Heart left ventricle (tissue), 16 donors: ENCODE results near the gene MED25. TPM values are rescaled to one million over a fixed set of nuclear protein-coding genes. Genes with fewer than 3 reads are reported as not detected.

ENCODE experiments used
- ATAC-seq, 4 donors: fragments of 200-7000 bp; cut with Tn5 transposase; one replicate each; pipeline ENCODE4 v1.9.1; 2020 to 2022; ENCODE audit warnings: moderate library complexity in 4 of 4, mild to moderate bottlenecking in 3 of 4, moderate number of reproducible peaks in 1 of 4
- DNase-seq, 5 donors: peaks; one replicate each; pipeline ENCODE4 v3.0.0-alpha.2; 2020
- H3K27ac ChIP-seq, 12 donors: fragments of 200-600 bp; sonication (generic) in 4 of 12; one replicate each; pipeline versions ENCODE4 v1.5.0 to v1.8.0; 2016 to 2022; ENCODE audit warnings: mild to moderate bottlenecking in 2 of 12
- H3K27me3 ChIP-seq, 9 donors: fragments of 200-600 bp; sonication (generic) in 2 of 9; one replicate each; pipeline versions ENCODE4 v1.5.1 to v1.8.0; 2016 to 2022; ENCODE audit warnings: mild to moderate bottlenecking in 3 of 9
- H3K36me3 ChIP-seq, 9 donors: fragments of 200-600 bp; sonication (generic) in 2 of 9; one replicate each; pipeline versions ENCODE4 v1.5.0 to v1.8.0; 2018 to 2022; ENCODE audit warnings: mild to moderate bottlenecking in 2 of 9
- H3K4me1 ChIP-seq, 12 donors: fragments of 200-600 bp; sonication (generic) in 4 of 12; one replicate each; pipeline versions ENCODE4 v1.5.0 to v1.8.0; 2016 to 2022; ENCODE audit warnings: mild to moderate bottlenecking in 3 of 12
- H3K4me3 ChIP-seq, 12 donors: fragments of 200-600 bp; sonication (generic) in 4 of 12; one replicate each; pipeline versions ENCODE4 v1.5.0 to v1.8.0; 2017 to 2022; ENCODE audit warnings: mild to moderate bottlenecking in 9 of 12, moderate library complexity in 4 of 12
- H3K9me3 ChIP-seq, 12 donors: fragments of 200-600 bp; sonication (generic) in 4 of 12; one replicate each; pipeline versions ENCODE4 v1.5.0 to v1.8.0; 2016 to 2022; ENCODE audit warnings: mild to moderate bottlenecking in 1 of 12
- CTCF ChIP-seq, 12 donors: fragments of 200-600 bp; sonication (generic) in 4 of 12; IDR thresholded peaks; one replicate each; pipeline versions ENCODE4 v1.5.0 to v1.8.0; 2018 to 2022; ENCODE audit warnings: antibody characterized with exemption in 12 of 12, mild to moderate bottlenecking in 5 of 12
- POLR2A ChIP-seq, 2 donors: fragments of 450-650 bp; IDR thresholded peaks; one replicate each; pipeline ENCODE4 v1.6.1; 2017; ENCODE audit warnings: antibody characterized with exemption in 2 of 2, mild to moderate bottlenecking in 2 of 2, moderate library complexity in 2 of 2
- WGBS, 4 donors: extraction: QIAGEN DNeasy Blood & Tissue Kit in 2 of 4; methylation state at CpG; one replicate each; pipeline versions ENCODE4 v1.1.5 to v1.1.7; 2013 to 2018; 5-methylcytosine and 5-hydroxymethylcytosine counted together
- intact Hi-C, 10 donors: fragments of 100-400 bp; cut with DNase I; formaldehyde crosslinking; loops; one replicate each; pipeline versions ENCODE4 v1.11.1 to v1.14.2; 2022
- polyA plus RNA-seq, 2 donors: library from polyadenylated mRNA; stranded (reverse); fragments of 200-250 nt; gene quantifications; one replicate each; pipeline ENCODE4 v1.2.3, GENCODE V29; 2013
- total RNA-seq, 9 donors: library from RNA; depleted of rRNA in 2 of 9; stranded (reverse); fragments of >200 nt in 2 of 9; fragmentation: NEBNext Ultra II Directional in 3 of 9; extraction: Animal tissue kit (Norgen Biotek cat#: 25700) in 3 of 9; gene quantifications; one replicate each; pipeline versions ENCODE4 v1.1.0 to v1.2.4, GENCODE V29; 2016 to 2023
- donor health status: ischemic (EF 13 %, LVEDD 7.1; RV severe dilation, severe dysfunction).
- donor health status: healthy with polysubstance abuse.
- donor health status: DM: no; HTN: yes; CAD: no.
- donor health status: DM: no; HTN: no; CAD: no.
- donor health status: ischemic (EF 25% LVEDD 6.9; RV normal size, moderate dysfunction).
- donor health status: ischemic (EF 25% LVEDD 5.7; RV mildly dilated, moderate dysfunction).
- donor health status: healthy.
- donor health status: DM: yes; HTN: yes; CAD: no.
- donor health status: ischemic (EF 35%, LVEDD 5.7; RV mildly dilated, moderate dysfunction).
- donor health status: nonischemic (EF 11% LVEDD 7.7; RV severe dilation, severe dysfunction).
- donor health status: DM: yes; HTN: yes; CAD: no.
- donor health status: PGD.
- donor health status: ischemic (EF 29% LVEDD 5.4; RV normal size, mild dysfunction).
- donor health status: nonischemic (EF 23%, LVEDD 6.1; RV moderate dilation, normal function).

The MED25 gene
- total and polyA plus RNA-seq, 11 donors: 44.1 to 119 (median 54.7) TPM

GRCh38 chr19:49823472-49823871 lies 5.4 kb downstream of the MED25 start:
- Histone ChIP-seq H3K4me1 (peaks cover 0 to 32% (median 17%) of the 10 kb centered on the region in 12 donors), H3K36me3 (peaks cover 0 to 57% (median 22%) of the 10 kb centered on the region in 9 donors), H3K27me3 (no peaks in the 10 kb centered on the region), H3K4me3 (no peak overlapping the region), H3K27ac (no peak overlapping the region), H3K9me3 (no peaks in the 10 kb centered on the region)
- no peak for TF ChIP-seq POLR2A (IDR thresholded peaks at IDR 0.05)
- ATAC-seq (no peak), DNase-seq (no peak)
- intact Hi-C loops: loop anchor here in 2 of 10 donors (5.0 kb wide), 1 partner anchor 34 kb away; no protein-coding TSS in a partner anchor
- WGBS, 4 donors: 88 to 96% (median 93%) methylated on average over 12 of the region's 12 CpGs

GRCh38 chr19:49824662-49825061 lies 6.6 kb downstream of the MED25 start:
- WGBS, 4 donors: 78 to 92% (median 87%) methylated on average over 6 of the region's 6 CpGs
- Histone ChIP-seq H3K4me1 (peaks cover 0 to 20% (median 11%) of the 10 kb centered on the region in 12 donors), H3K36me3 (peaks cover 0 to 68% (median 34%) of the 10 kb centered on the region in 9 donors), H3K27me3 (no peaks in the 10 kb centered on the region), H3K4me3 (no peak overlapping the region), H3K27ac (no peak overlapping the region), H3K9me3 (no peaks in the 10 kb centered on the region)
- no peak for TF ChIP-seq CTCF (IDR thresholded peaks at IDR 0.05)
- no peak for TF ChIP-seq POLR2A (IDR thresholded peaks at IDR 0.05)
- DNase-seq: no peak
- ATAC-seq: no peak
- intact Hi-C loops: loop anchor here in 2 of 10 donors (5.0 kb wide), 1 partner anchor 33 kb away; no protein-coding TSS in a partner anchor

- Histone ChIP-seq H3K4me1 (peaks cover 0 to 5% (median 0%) of the 10 kb centered on the region in 12 donors), H3K27ac (no peak overlapping the region), H3K9me3 (no peaks in the 10 kb centered on the region), H3K27me3 (no peaks in the 10 kb centered on the region), H3K4me3 (no peak overlapping the region), H3K36me3 (peaks cover 0 to 83% (median 57%) of the 10 kb centered on the region in 9 donors)
- intact Hi-C loops: no loop called here
- TF ChIP-seq POLR2A (IDR thresholded peaks at IDR 0.05) (no peak), CTCF (IDR thresholded peaks at IDR 0.05) (no peak)
- 91 to 92% (median 92%) methylated on average over 13 to 14 of the region's 14 CpGs for WGBS, 4 donors
- DNase-seq: no peak
- no peak for ATAC-seq
Observed at GRCh38 chr19:49827034-49827433, 8.9 kb downstream of the MED25 start.

- 91 to 97% (median 93%) methylated on average over 8 of the region's 8 CpGs for WGBS, 4 donors
- no peak for DNase-seq
- no peak overlapping the region for H3K27ac ChIP-seq
- no peak for ATAC-seq
- TF ChIP-seq POLR2A (IDR thresholded peaks at IDR 0.05): no peak
- TF ChIP-seq CTCF (IDR thresholded peaks at IDR 0.05): no peak
- H3K27me3 ChIP-seq: no peaks in the 10 kb centered on the region
- intact Hi-C loops: no loop called here
- H3K4me1 ChIP-seq: peaks cover 0 to 16% (median 0%) of the 10 kb centered on the region in 12 donors
- no peak overlapping the region for H3K4me3 ChIP-seq
- H3K9me3 ChIP-seq: no peaks in the 10 kb centered on the region
- H3K36me3 ChIP-seq: peaks cover 0 to 89% (median 64%) of the 10 kb centered on the region in 9 donors
Observed at GRCh38 chr19:49829200-49829599, 11.1 kb downstream of the MED25 start.

GRCh38 chr19:49829721-49830120 lies 11.6 kb downstream of the MED25 start:
- Histone ChIP-seq H3K9me3 (no peaks in the 10 kb centered on the region), H3K27me3 (no peaks in the 10 kb centered on the region), H3K4me1 (peaks cover 0 to 16% (median 0%) of the 10 kb centered on the region in 12 donors), H3K27ac (no peak overlapping the region), H3K4me3 (no peak overlapping the region), H3K36me3 (peaks cover 0 to 89% (median 69%) of the 10 kb centered on the region in 9 donors)
- intact Hi-C loops: no loop called here
- TF ChIP-seq CTCF (IDR thresholded peaks at IDR 0.05) (no peak), POLR2A (IDR thresholded peaks at IDR 0.05) (no peak)
- ATAC-seq (no peak), DNase-seq (no peak)
- 94 to 100% (median 96%) methylated on average over 2 to 18 of the region's 18 CpGs for WGBS, 4 donors
